Islet of Langerhans (tissue), 1 donor: ENCODE results near the gene ACAD10.
"Not testable (repeated sequence)": the region's sequence is repeated elsewhere in the genome, so short reads cannot be mapped to it uniquely, and the experiment has no call there.

Source experiments
- FAIRE-seq: peaks from one replicate; lab custom pipeline; 2011; peaks lifted over from hg19 to GRCh38; lab: Jason Lieb, UNC

Gene ACAD10

GRCh38 chr12:111687255-111687654 is 1.4 kb downstream of the ACAD10 start:
- no peak for FAIRE-seq

- FAIRE-seq, result no peak
Measured at GRCh38 chr12:111687952-111688351, 2.1 kb downstream of the ACAD10 start.

GRCh38 chr12:111691262-111691661 is 5.4 kb downstream of the ACAD10 start:
- no peak for FAIRE-seq

GRCh38 chr12:111692575-111693210 is 6.8 kb downstream of the ACAD10 start:
- no peak for FAIRE-seq

GRCh38 chr12:111693818-111694217 is 8.0 kb downstream of the ACAD10 start:
- no peak for FAIRE-seq

- FAIRE-seq, result no peak
Measured at GRCh38 chr12:111699962-111700361, 14.1 kb downstream of the ACAD10 start.

GRCh38 chr12:111705672-111706071 is 19.8 kb downstream of the ACAD10 start:
- no peak for FAIRE-seq

GRCh38 chr12:111706145-111706544 is 20.3 kb downstream of the ACAD10 start:
- FAIRE-seq, result no peak

- FAIRE-seq, result no peak
Measured at GRCh38 chr12:111715279-111715678, 29.4 kb downstream of the ACAD10 start.

- FAIRE-seq, result not testable (repeated sequence)
Measured at GRCh38 chr12:111719316-111719715, 33.5 kb downstream of the ACAD10 start.

- no peak for FAIRE-seq
Measured at GRCh38 chr12:111720457-111720856, 34.6 kb downstream of the ACAD10 start.

- FAIRE-seq, result not testable (repeated sequence)
Measured at GRCh38 chr12:111723646-111724360, 38.0 kb downstream of the ACAD10 start.

- no peak for FAIRE-seq
Measured at GRCh38 chr12:111728795-111729194, 42.9 kb downstream of the ACAD10 start.

GRCh38 chr12:111730420-111730819 is 44.6 kb downstream of the ACAD10 start:
- no peak for FAIRE-seq

- FAIRE-seq, result no peak
Measured at GRCh38 chr12:111732786-111733185, 46.9 kb downstream of the ACAD10 start.

- no peak for FAIRE-seq
Measured at GRCh38 chr12:111733340-111733915, 47.6 kb downstream of the ACAD10 start.

- FAIRE-seq, result not testable (repeated sequence)
Measured at GRCh38 chr12:111739524-111739923, 53.7 kb downstream of the ACAD10 start.

GRCh38 chr12:111741235-111741812 is 55.5 kb downstream of the ACAD10 start:
- FAIRE-seq, result peak; percentile 38

- no peak for FAIRE-seq
Measured at GRCh38 chr12:111745211-111745610, 59.4 kb downstream of the ACAD10 start.

- no peak for FAIRE-seq
Measured at GRCh38 chr12:111747333-111747732, 61.5 kb downstream of the ACAD10 start.

- no peak for FAIRE-seq
Measured at GRCh38 chr12:111748151-111748672, 62.4 kb downstream of the ACAD10 start.

GRCh38 chr12:111748867-111749266 is 63.0 kb downstream of the ACAD10 start:
- FAIRE-seq, result no peak

GRCh38 chr12:111749391-111749790 is 63.5 kb downstream of the ACAD10 start:
- FAIRE-seq, result no peak
